NB4 (cell line): ENCODE measurements around the gene KDELR1.

Experiments
- DNase-seq: peaks from one replicate; pipeline ENCODE4 v3.0.0; 2010; ENCODE audit warnings: low read depth
- H3K4me3 ChIP-seq: one replicate; pipeline ENCODE4 v1.5.1; 2011; ENCODE audit warnings: mild to moderate bottlenecking, low read depth, low read length, moderate library complexity
- CTCF ChIP-seq: IDR thresholded peaks from one replicate; pipeline ENCODE4 v1.5.1; 2012; ENCODE audit warnings: low read depth, low read length
- MAX ChIP-seq: IDR thresholded peaks from 2 replicates; pipeline ENCODE4 v1.6.1; 2011; ENCODE audit warnings: low read depth, low read length
- MYC ChIP-seq: IDR thresholded peaks from 2 replicates; pipeline ENCODE4 v1.6.1; 2011; ENCODE audit warnings: low read depth, low read length
- POLR2A ChIP-seq: IDR thresholded peaks from 2 replicates; pipeline ENCODE4 v1.6.1; 2011; ENCODE audit warnings: mild to moderate bottlenecking; ENCODE audit not compliant: insufficient read length; ENCODE audit errors: extremely low read depth

Gene KDELR1

GRCh38 chr19:48391100-48392005, at the start of gene KDELR1:
Gene KDELR1, minus strand, starts transcription at chr19:48391551. Its CDS starts 193 bp downstream, at chr19:48391358.
- peak within 1 kb of the TSS; percentile 90 for H3K4me3 ChIP-seq
- peak; percentile 93 for DNase-seq
- no peak for TF ChIP-seq MYC
- peak; percentile 100 for TF ChIP-seq CTCF

GRCh38 chr19:48436586-48436985, 45.2 kb upstream of the KDELR1 start:
- peak; percentile 19 for DNase-seq
- TF ChIP-seq MYC: no peak

GRCh38 chr19:48433337-48433736, 42.0 kb upstream of the KDELR1 start:
- H3K4me3 ChIP-seq: no peak overlapping the region
- TF ChIP-seq MYC (no peak), CTCF (no peak), MAX (no peak), POLR2A (no peak)
- DNase-seq: peak; percentile 31

More at GRCh38 chr19:48436586-48436985, 45.2 kb upstream of the KDELR1 start:
- no peak overlapping the region for H3K4me3 ChIP-seq

- DNase-seq: peak; percentile 57
- H3K4me3 ChIP-seq: no peak overlapping the region
- no peak for TF ChIP-seq MYC
- TF ChIP-seq CTCF: no peak
Observed at GRCh38 chr19:48428670-48429069, 37.3 kb upstream of the KDELR1 start.

GRCh38 chr19:48424694-48425219, 33.4 kb upstream of the KDELR1 start:
- peak overlapping the region; percentile 29 for H3K4me3 ChIP-seq
- DNase-seq: peak; percentile 91
- no peak for TF ChIP-seq MAX
- TF ChIP-seq POLR2A: no peak
- TF ChIP-seq MYC: no peak
- TF ChIP-seq CTCF: no peak

- H3K4me3 ChIP-seq: no peak overlapping the region
- DNase-seq: no peak
- TF ChIP-seq MAX: no peak
- no peak for TF ChIP-seq CTCF
- no peak for TF ChIP-seq POLR2A
- TF ChIP-seq MYC: no peak
Observed at GRCh38 chr19:48421548-48421947, 30.2 kb upstream of the KDELR1 start.
